IPS DF 4.7 (cell line): ENCODE measurements around the gene GRIK2.
"Not testable (repeated sequence)": the region's sequence is repeated elsewhere in the genome, so short reads cannot be mapped to it uniquely, and the experiment has no call there.

ENCODE experiments used
- DNase-seq: peaks from one replicate; pipeline ENCODE4 v3.0.0-alpha.2; 2013; ENCODE audit warnings: low spot score; ENCODE audit errors: extremely low read depth

GRIK2 gene

GRCh38 chr6:101626269-101626668, 232.8 kb downstream of the GRIK2 start:
- DNase-seq: no peak

GRCh38 chr6:101630941-101631340, 237.4 kb downstream of the GRIK2 start:
- no peak for DNase-seq

- no peak for DNase-seq
These were observed 239.6 kb downstream of the GRIK2 start for GRCh38 chr6:101633081-101633480.

GRCh38 chr6:101638865-101639264, 245.4 kb downstream of the GRIK2 start:
- not testable (repeated sequence) for DNase-seq

DNA sequence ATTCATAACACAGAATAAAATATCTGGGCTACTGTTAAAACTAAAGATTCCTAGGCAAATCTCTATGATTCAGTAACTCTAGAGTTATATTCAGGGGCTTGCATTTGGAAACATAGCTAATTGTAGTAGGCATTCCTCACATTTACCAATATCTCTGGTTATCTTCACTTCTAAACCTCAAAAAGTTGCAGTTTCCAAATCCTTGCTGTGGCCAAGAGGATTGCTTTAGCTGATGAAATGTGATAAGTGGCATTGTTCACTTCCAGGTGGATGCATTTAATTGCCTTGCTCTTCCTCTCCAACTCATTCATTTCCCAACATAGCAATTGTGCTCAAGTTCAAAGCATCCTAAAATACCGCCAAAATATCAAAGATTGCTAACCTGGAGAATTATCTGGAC, 246.6 kb downstream of the GRIK2 start:
- DNase-seq: no peak

DNA sequence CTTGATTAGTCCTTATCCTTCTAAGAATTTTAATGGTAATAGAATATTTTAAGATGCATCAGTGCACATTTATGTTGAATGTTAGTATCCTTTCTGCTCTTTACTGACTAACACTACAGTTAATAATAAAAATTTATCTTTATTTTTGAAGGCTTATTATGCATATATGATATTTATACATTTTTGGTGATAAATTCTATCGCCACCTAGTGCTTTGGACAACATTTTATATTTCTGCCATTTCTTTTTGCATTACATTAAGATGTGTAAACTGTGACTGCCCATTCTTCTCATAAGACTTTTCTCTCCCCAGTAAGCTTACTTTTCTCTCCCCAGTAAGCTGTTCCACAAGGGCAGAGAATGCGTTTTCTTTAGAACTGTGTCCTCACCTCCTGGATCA, 252.3 kb downstream of the GRIK2 start:
- no peak for DNase-seq

- no peak for DNase-seq
These were observed 257.0 kb downstream of the GRIK2 start for GRCh38 chr6:101650402-101651100.

GRCh38 chr6:101652079-101652478, 258.6 kb downstream of the GRIK2 start:
- DNase-seq: no peak

DNA sequence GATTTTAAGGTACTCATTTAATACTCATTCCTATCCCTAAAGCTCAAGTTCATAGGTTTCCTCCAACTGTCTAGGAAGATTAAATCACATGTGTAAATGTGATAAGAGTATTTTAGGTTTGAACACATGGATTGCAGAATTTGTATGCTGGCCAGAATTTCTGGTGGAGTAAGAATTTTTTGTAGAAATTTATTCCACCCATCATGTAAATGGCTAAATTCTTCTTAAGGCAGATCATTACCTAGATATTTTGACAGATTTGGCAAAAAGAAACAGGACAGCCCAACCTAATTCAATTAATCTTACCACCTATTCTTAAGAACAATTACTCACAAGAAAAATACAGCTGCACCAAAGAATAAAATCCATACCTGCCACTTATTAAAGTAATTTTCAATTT, 261.6 kb downstream of the GRIK2 start:
- no peak for DNase-seq

DNA sequence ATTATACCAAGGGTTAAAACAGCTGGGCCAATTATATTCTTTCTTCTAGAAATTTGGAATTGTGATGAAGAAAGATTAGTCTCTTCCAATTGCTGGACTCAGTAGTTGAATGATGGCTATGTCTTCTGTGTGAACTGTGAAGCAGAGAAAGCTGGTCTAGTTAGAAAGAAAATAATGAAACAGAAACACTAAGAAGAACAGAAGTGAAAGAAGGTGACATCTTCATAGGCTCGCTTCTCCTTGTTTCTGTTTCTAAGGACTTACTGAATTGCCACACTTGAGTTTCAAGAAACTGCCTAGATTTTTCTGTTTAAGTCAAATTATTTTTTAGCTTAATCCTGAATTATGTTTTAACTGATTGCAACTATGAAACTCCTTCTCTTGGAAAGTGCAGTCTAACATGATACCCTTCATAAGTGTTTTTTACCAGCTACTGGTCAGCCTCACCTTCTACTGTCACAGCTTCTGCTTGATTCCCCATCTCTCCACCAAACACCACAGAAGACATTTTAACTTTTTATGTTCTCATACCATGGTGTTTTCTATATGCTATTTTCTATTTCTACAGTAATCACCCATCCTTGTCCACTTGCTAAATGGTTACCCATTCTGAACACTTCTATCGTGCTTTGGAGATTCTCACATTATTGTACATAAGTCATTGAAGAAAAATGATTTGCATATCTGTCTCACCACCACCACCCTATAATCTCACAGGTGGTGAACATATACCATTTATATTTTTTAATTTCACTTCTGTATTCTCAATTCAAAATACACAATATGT, 268.8 kb downstream of the GRIK2 start:
- no peak for DNase-seq

GRCh38 chr6:101663100-101663499, 269.6 kb downstream of the GRIK2 start:
- no peak for DNase-seq

DNA sequence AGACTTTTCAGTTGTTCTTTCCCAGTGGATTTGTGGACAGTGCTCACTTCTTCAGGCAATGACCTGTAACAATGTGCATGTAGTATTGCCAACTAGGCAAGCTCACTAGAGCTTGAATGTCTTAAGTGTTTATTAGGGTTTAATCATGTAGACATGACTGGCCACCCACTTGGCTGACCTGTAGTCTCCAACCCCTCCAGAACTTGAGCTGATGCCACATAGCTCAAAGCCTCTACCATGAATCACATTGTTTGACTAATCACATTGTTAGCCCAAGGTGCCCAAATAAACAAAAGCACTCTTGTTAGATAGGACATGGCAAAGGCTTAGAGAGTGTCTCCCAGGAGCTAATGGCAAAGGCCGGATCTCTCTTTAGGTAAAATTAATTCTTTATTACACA, 272.7 kb downstream of the GRIK2 start:
- DNase-seq: no peak

GRCh38 chr6:101668496-101669030, 275.1 kb downstream of the GRIK2 start:
- no peak for DNase-seq

- DNase-seq: no peak
These were observed 282.7 kb downstream of the GRIK2 start for GRCh38 chr6:101676187-101676586.

- no peak for DNase-seq
These were observed 289.4 kb downstream of the GRIK2 start for GRCh38 chr6:101682937-101683336.

DNA sequence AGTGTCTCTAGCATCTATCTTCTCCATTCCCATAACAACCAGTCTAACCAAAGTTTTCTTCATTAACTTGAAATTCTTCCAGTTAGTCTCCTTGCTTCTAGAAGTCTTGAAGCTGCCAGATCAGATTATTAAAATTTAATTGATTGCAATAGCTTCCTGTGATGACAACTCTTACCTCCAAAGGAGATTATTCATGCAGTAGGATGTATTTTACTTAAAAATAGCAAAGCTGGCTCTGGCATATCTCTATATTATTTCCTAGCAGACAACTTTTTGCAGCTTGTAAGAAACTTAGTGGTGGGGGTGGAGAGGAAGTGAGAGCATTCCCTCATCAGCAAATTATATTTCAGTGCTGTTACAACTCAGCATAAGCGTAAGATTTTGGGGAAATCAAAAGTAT, 290.4 kb downstream of the GRIK2 start:
- no peak for DNase-seq

DNA sequence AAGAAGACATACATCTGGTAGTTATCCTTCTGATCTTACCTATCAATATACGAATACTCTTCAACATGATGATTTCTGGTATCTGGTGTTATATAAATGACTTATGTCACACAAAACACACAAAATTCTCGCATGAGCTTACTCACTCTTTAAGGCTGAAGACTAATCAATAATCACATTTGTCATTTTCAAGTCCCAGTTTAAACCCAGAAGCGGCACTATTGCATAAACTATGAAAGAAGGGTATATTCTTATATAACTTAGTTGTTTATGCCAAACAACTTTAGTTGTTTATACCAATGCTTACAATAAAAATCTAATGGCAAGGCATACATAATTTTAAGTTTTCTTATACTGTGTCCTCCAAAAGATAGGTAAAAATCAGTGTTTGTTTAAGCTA, 293.1 kb downstream of the GRIK2 start:
- no peak for DNase-seq

GRCh38 chr6:101689156-101689555, 295.6 kb downstream of the GRIK2 start:
- DNase-seq: no peak

DNA sequence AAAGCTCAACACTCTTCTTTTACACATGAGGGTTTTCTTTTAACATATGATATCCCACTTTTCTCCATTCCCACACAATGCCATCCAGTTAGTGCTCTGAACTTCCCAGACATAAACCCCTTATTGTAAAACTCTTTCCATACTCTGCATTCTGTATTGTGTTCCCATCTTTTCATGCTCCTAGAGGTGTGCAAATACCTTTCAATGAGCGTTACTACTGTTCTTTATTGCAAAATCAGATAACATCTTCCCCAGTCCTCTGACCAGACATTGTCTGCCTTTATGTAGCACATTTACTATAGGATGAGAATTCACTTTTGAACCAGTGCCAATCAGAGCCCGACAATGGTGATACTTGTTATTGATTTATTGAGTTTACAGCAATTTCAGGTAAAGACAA, 296.2 kb downstream of the GRIK2 start:
- no peak for DNase-seq

GRCh38 chr6:101700655-101701054, 307.1 kb downstream of the GRIK2 start:
- DNase-seq: no peak

GRCh38 chr6:101703311-101703710, 309.8 kb downstream of the GRIK2 start:
- DNase-seq: no peak

DNA sequence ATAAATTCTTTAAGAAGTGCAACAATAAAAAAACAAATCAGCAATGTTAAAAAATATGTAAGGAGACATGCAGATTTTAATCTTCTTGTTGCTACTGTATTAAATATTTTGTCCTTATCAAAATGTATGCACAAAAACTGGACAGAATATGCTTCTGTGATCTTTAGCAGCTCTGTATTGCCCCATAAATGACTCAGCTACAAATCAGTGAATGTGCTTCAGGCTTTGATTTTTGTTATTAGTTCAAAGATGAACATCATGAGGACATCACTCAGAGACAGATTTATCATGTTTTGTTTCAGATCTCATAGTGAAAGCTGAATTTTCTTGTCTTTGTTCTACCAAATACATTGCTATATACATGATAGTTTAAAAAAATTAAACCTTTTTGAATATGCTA, 312.4 kb downstream of the GRIK2 start:
- no peak for DNase-seq

- DNase-seq: no peak
These were observed 313.1 kb downstream of the GRIK2 start for GRCh38 chr6:101706576-101706975.
